Osteocyte (in vitro differentiated cells): ENCODE measurements around the gene B4GALT5. TPM values are rescaled to one million over a fixed set of nuclear protein-coding genes. Genes with fewer than 3 reads are reported as not detected.

Experiments
- DNase-seq: peaks from one replicate; pipeline ENCODE4 v3.0.0; 2021; ENCODE audit warnings: mixed read lengths; ENCODE audit not compliant: unreplicated experiment; ENCODE audit errors: extremely low spot score
- H3K27ac Mint-ChIP-seq: one replicate; pipeline ENCODE4 v1.8.0; 2021; ENCODE audit warnings: mild to moderate bottlenecking, mixed read lengths; ENCODE audit not compliant: unreplicated experiment
- H3K27me3 Mint-ChIP-seq: one replicate; pipeline ENCODE4 v1.8.0; 2021; ENCODE audit warnings: mixed read lengths; ENCODE audit not compliant: unreplicated experiment
- H3K36me3 Mint-ChIP-seq: one replicate; pipeline ENCODE4 v1.8.0; 2021; ENCODE audit warnings: mixed read lengths; ENCODE audit not compliant: unreplicated experiment
- H3K4me1 Mint-ChIP-seq: one replicate; pipeline ENCODE4 v1.8.0; 2021; ENCODE audit warnings: mixed read lengths; ENCODE audit not compliant: unreplicated experiment
- H3K4me3 Mint-ChIP-seq: one replicate; pipeline ENCODE4 v1.8.0; 2021; ENCODE audit warnings: mild to moderate bottlenecking, moderate library complexity, mixed read lengths; ENCODE audit not compliant: unreplicated experiment
- H3K9me3 Mint-ChIP-seq: one replicate; pipeline ENCODE4 v1.8.0; 2021; ENCODE audit warnings: mixed read lengths; ENCODE audit not compliant: unreplicated experiment
- CTCF ChIP-seq: fragments of 200-600 bp; sonication (generic); IDR thresholded peaks from 2 replicates; pipeline ENCODE4 v1.5.0; 2021; ENCODE audit warnings: antibody characterized with exemption, mild to moderate bottlenecking, moderate library complexity
- total RNA-seq: library from RNA; stranded (reverse); gene quantifications from 2 replicates; pipeline ENCODE4 v1.2.1, GENCODE V29; 2021

B4GALT5 gene
- total RNA-seq, 1 donor from 2014 or later: 45.4 TPM

DNA sequence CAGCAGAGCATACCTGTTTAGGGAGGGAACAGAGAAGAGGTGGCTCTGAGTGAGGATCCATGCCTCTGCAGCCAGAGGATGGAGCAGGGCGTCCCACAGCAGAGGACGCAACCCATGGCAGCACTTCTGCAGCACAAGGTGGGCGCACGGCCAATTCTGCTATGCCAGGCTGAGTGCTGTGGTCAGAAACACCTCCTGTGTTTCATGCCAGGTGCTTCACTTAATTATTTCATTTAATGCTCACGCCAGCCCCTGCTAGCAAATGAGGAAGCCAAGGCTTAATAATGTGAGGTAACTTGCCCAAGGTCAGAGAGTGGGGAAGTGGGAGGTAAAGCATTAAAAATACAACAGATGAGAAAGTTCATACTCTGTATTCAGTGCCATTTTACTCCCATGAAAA, 77.2 kb downstream of the B4GALT5 start:
- Mint-ChIP-seq H3K27ac (no peak overlapping the region), H3K27me3 (no peaks in the 10 kb centered on the region), H3K9me3 (no peaks in the 10 kb centered on the region), H3K36me3 (peaks cover 48% of the 10 kb centered on the region), H3K4me1 (peaks cover 2% of the 10 kb centered on the region), H3K4me3 (no peak overlapping the region)
- DNase-seq: no peak
- TF ChIP-seq CTCF: no peak

GRCh38 chr20:49635866-49636265, 77.8 kb downstream of the B4GALT5 start:
- TF ChIP-seq CTCF: no peak
- no peak overlapping the region for H3K4me3 Mint-ChIP-seq
- H3K27ac Mint-ChIP-seq: no peak overlapping the region
- H3K4me1 Mint-ChIP-seq: peaks cover 8% of the 10 kb centered on the region
- DNase-seq: no peak
- H3K27me3 Mint-ChIP-seq: no peaks in the 10 kb centered on the region
- H3K9me3 Mint-ChIP-seq: no peaks in the 10 kb centered on the region
- peaks cover 44% of the 10 kb centered on the region for H3K36me3 Mint-ChIP-seq

GRCh38 chr20:49635166-49635565, 78.5 kb downstream of the B4GALT5 start:
- H3K36me3 Mint-ChIP-seq: peaks cover 40% of the 10 kb centered on the region

DNA sequence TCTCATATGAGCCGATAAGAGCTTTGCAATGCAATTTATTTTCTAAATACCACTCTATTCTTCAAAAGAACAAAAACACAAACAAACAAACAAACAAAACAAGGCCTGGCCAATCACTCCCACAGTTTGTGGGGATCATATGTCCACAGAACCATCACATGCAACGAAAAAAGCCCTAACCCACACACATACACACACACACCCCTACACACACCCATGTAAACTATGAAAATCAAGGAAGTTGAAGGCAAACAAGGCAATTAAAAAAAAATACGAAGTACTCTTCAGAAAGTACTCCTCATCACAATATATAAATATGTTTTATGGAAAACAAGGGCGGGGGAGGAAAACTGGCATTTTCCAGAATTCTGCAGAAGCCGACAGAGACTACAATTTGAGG, 79.6 kb downstream of the B4GALT5 start:
- TF ChIP-seq CTCF: no peak
- Mint-ChIP-seq H3K4me3 (no peak overlapping the region), H3K4me1 (peaks cover 8% of the 10 kb centered on the region), H3K27me3 (no peaks in the 10 kb centered on the region), H3K27ac (no peak overlapping the region), H3K9me3 (no peaks in the 10 kb centered on the region), H3K36me3 (peaks cover 37% of the 10 kb centered on the region)
- no peak for DNase-seq

More at GRCh38 chr20:49635166-49635565, 78.5 kb downstream of the B4GALT5 start:
- no peak for DNase-seq
- no peaks in the 10 kb centered on the region for H3K27me3 Mint-ChIP-seq
- TF ChIP-seq CTCF: no peak
- H3K9me3 Mint-ChIP-seq: no peaks in the 10 kb centered on the region
- peaks cover 8% of the 10 kb centered on the region for H3K4me1 Mint-ChIP-seq
- no peak overlapping the region for H3K27ac Mint-ChIP-seq
- H3K4me3 Mint-ChIP-seq: no peak overlapping the region

DNA sequence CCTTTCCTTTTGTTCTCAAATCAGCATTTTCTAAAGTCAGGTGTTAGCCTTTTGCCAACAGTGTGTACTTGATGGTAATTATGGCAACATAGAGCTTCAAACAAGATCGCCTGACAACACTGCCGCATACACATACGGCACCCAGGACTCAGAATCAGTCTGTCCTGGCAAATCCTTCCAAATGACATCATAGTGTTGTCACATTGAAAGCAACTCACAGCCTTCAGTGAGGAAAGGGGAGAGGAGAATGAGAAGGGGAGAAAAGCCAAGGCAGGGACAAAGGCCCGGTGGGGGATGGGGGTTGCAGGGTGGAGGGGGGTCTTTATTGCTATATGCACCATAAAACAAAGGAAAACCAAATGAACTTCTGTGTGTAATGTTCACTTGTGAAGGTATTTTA, 80.0 kb downstream of the B4GALT5 start:
- no peak for DNase-seq
- Mint-ChIP-seq H3K9me3 (no peaks in the 10 kb centered on the region), H3K4me3 (no peak overlapping the region), H3K36me3 (peaks cover 36% of the 10 kb centered on the region), H3K4me1 (peaks cover 8% of the 10 kb centered on the region), H3K27me3 (no peaks in the 10 kb centered on the region), H3K27ac (no peak overlapping the region)
- no peak for TF ChIP-seq CTCF
